Neural crest cell (in vitro differentiated cells): ENCODE results near the gene LSMEM2. TPM values are rescaled to one million over a fixed set of nuclear protein-coding genes. Genes with fewer than 3 reads are reported as not detected.

Source experiments
- DNase-seq: peaks from one replicate; pipeline ENCODE4 v3.0.0; 2021; ENCODE audit warnings: low read depth, mixed read lengths, low spot score
- H3K27ac Mint-ChIP-seq: one replicate; pipeline ENCODE4 v1.8.0; 2021; ENCODE audit warnings: mild to moderate bottlenecking, mixed read lengths; ENCODE audit not compliant: unreplicated experiment
- H3K27me3 Mint-ChIP-seq: 2 replicates; pipeline ENCODE4 v1.8.0; 2021; ENCODE audit warnings: low read depth, mild to moderate bottlenecking, mixed read lengths
- H3K36me3 Mint-ChIP-seq: 2 replicates; pipeline ENCODE4 v1.8.0; 2021; ENCODE audit warnings: low read depth, mild to moderate bottlenecking, mixed read lengths
- H3K4me1 Mint-ChIP-seq: 2 replicates; pipeline ENCODE4 v1.8.0; 2021; ENCODE audit warnings: mixed read lengths
- H3K4me3 Mint-ChIP-seq: one replicate; pipeline ENCODE4 v1.8.0; 2021; ENCODE audit warnings: mild to moderate bottlenecking, mixed read lengths
- H3K9me3 Mint-ChIP-seq: 2 replicates; pipeline ENCODE4 v1.8.0; 2021; ENCODE audit warnings: mixed read lengths
- total RNA-seq: library from RNA; stranded (reverse); gene quantifications from 2 replicates; pipeline ENCODE4 v1.2.1, GENCODE V29; 2021
- TF ChIP-seq, protein P1 (sequence below): fragments of 200-600 bp; sonication (generic); conservative IDR thresholded peaks from 2 replicates; pipeline ENCODE4 v1.5.0; 2021; ENCODE audit warnings: antibody characterized with exemption, mild to moderate bottlenecking

LSMEM2 gene
- total RNA-seq, 1 donor from 2014 or later, result not detected

DNA sequence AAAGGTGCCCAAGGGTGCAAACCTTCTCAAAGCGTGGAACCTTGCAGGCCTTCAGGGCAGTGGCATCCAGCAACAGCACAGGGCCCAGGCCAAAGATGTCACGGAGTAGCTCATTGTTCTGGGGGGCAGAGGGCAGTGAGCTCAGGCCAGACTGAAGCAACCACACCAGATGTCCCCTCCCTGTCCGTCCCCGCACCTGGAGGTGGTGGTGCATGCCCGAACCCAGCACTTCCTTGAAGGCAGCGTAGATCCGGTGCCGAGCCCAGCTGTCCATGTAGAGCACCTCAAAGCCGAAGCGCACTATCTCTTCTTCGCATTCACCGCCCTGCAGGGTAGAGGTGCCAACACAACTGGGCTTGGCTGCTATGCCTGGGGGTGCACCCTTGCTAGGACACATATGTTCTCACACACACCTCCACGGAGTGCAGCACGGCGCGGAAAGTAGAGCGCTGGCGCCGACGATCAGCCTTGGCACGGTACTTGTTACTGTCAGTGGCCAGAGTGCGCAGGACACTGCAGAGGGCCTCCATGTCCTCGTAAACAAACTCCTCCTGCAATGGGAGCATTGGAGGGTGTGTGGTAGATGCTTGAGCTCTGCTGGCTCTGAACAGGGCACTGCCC is 9.6 kb downstream of the LSMEM2 start:
- H3K4me3 Mint-ChIP-seq, result peak overlapping the region; percentile 78
- H3K4me1 Mint-ChIP-seq, result peaks cover 14% of the 10 kb centered on the region
- H3K9me3 Mint-ChIP-seq, result no peaks in the 10 kb centered on the region
- H3K36me3 Mint-ChIP-seq, result no peaks in the 10 kb centered on the region
- no peak overlapping the region for H3K27ac Mint-ChIP-seq
- TF ChIP-seq, protein P1, sequence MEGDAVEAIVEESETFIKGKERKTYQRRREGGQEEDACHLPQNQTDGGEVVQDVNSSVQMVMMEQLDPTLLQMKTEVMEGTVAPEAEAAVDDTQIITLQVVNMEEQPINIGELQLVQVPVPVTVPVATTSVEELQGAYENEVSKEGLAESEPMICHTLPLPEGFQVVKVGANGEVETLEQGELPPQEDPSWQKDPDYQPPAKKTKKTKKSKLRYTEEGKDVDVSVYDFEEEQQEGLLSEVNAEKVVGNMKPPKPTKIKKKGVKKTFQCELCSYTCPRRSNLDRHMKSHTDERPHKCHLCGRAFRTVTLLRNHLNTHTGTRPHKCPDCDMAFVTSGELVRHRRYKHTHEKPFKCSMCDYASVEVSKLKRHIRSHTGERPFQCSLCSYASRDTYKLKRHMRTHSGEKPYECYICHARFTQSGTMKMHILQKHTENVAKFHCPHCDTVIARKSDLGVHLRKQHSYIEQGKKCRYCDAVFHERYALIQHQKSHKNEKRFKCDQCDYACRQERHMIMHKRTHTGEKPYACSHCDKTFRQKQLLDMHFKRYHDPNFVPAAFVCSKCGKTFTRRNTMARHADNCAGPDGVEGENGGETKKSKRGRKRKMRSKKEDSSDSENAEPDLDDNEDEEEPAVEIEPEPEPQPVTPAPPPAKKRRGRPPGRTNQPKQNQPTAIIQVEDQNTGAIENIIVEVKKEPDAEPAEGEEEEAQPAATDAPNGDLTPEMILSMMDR, result no peak
- H3K27me3 Mint-ChIP-seq, result no peaks in the 10 kb centered on the region
- DNase-seq, result no peak

DNA sequence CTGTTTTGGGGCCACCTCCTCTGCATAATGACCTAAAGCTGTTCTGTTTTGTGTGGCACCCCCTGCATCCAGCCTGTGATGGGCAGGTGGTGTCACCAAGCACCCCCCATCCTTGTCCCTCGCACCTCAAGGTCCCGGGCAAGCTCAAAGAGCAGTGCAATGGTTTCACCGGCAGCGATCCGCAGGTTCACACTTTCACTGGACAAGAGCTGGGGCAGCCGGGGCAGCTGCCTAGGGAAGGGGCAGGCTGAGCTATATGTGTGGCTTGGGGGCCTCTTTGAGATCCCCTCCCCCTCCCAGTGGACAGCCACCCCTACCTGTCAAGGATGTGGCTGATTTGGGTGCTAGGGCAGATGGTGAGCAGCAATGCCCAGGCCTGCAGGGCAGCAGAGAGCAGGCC is 10.2 kb downstream of the LSMEM2 start:
- Mint-ChIP-seq H3K4me1 (peaks cover 14% of the 10 kb centered on the region), H3K27ac (no peak overlapping the region), H3K27me3 (no peaks in the 10 kb centered on the region), H3K9me3 (no peaks in the 10 kb centered on the region), H3K36me3 (no peaks in the 10 kb centered on the region), H3K4me3 (peak overlapping the region; percentile 78)
- no peak for DNase-seq
- TF ChIP-seq, protein P1, result no peak

DNA sequence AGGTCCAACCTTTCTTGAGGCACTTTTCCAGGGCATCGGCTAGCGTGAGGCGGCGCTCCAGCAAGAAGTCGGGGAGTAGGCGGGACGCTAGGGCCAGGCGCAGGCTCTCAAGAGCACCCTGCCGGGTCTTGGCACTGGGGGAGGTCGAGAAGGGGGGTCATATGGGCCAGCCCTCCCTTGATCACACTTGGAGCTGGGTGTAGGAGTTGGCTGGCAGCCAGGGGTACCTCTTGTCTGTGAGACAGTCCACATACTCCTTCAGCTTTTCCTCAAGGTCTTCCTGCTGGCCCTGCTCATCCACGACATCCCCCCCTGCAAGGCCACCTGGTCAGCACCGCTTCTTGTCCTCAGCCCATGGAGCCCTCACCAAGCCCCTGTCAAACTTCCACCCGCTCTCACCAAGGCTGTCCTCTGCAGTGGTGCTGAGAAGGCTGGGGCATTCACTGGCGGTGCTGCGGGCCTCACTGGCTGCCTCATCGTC is 11.3 kb downstream of the LSMEM2 start:
- Mint-ChIP-seq H3K9me3 (no peaks in the 10 kb centered on the region), H3K4me3 (peak overlapping the region; percentile 78), H3K27me3 (no peaks in the 10 kb centered on the region), H3K4me1 (peaks cover 14% of the 10 kb centered on the region), H3K27ac (no peak overlapping the region), H3K36me3 (no peaks in the 10 kb centered on the region)
- TF ChIP-seq, protein P1, result no peak
- no peak for DNase-seq

DNA sequence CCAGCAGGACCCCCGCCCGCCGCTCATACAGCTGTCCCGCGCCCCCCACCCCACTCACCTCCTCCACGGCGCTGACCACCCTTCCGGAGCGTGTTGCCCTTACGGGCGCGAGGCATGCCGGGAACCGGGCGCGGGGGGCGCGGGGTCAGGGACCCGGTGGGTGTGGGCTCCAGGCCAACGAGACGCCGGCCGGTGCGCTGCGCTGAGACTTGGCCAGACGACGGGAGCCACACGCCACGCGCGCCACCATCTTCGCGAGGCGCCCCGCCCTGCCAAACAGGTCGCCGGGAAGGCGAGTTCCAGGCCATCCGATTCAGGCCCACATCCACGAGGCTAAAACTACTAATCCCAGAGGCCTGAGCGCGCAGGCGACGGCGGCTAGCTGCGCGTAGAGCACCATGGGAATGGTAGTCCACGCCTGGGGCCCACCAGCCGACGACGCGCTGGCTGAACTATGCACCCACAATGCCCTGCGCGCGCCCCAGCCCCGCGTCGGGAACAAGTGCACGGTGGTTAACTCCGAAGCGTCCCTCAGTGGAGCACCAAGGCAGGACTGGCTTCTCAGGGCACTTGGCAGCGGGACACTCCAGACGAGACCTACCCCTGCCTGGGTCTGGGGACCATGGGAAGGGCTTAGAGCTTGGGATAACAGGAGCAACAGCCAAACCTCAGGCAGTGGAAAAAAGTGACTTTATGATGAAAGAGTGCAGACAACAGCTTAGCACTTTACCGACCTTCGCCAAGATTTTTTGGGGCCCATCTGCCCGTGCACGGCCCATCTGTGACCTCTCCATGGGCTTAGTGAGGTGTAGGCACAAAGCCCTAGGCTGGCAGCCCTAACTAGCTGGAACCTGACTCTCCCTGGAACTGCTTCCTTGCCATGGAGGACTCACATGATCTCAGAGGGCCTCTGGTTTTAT is 13.5 kb downstream of the LSMEM2 start, which contains the start of gene IFRD2:
IFRD2 (minus strand) TSS at position 271 of the 920 bp plus-strand sequence; CDS start at position 116, 155 bp downstream.
- peak within 1 kb of the TSS; percentile 97 for H3K27ac Mint-ChIP-seq
- H3K27me3 Mint-ChIP-seq, result no peaks in the 10 kb centered on the region
- H3K4me3 Mint-ChIP-seq, result peak within 1 kb of the TSS; percentile 85
- no peaks in the 10 kb centered on the region for H3K36me3 Mint-ChIP-seq
- peak; percentile 90 for DNase-seq
- H3K9me3 Mint-ChIP-seq, result no peaks in the 10 kb centered on the region
- TF ChIP-seq, protein P1, result no peak
- peaks cover 14% of the 10 kb centered on the region for H3K4me1 Mint-ChIP-seq

DNA sequence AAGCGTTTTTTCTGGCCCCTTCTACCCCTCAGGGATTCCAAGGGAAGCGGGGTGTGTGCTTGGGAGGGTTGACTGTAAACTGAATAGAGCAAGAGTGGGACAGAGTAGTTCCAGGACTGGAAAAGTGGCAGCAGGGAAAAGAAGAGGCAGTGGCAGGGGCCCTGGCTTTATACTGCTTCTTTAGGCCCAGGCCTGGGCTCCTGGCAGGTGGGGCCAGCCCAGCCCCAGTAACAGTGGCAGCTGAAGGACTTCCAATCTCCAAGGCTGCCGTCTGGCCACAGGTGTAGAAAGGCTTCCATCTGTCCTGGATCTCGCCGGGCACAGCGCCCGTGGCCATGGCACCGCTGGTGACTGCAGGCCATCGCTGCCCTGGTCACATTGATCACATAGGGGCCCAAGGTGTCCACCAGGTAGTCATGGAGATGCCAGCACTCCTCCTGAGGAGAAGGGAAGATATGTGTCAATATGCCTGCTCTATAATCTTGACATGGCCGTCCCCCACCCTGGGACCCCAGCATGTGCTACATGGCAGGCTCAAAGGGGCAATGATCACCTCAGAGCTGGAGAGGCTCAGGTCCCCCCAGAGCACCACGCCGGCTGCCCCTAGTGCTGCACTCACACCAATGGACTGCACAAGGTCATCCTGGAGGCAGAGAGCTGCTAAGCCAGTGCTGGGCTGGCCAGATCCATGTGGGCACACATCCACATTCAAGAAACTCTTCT is 14.4 kb downstream of the LSMEM2 start:
- H3K9me3 Mint-ChIP-seq, result no peaks in the 10 kb centered on the region
- H3K4me1 Mint-ChIP-seq, result peaks cover 18% of the 10 kb centered on the region
- TF ChIP-seq, protein P1, result no peak
- no peaks in the 10 kb centered on the region for H3K27me3 Mint-ChIP-seq
- no peak for DNase-seq
- peak overlapping the region; percentile 97 for H3K27ac Mint-ChIP-seq
- H3K36me3 Mint-ChIP-seq, result no peaks in the 10 kb centered on the region
- peak overlapping the region; percentile 85 for H3K4me3 Mint-ChIP-seq
